HG02759 (cell line): ENCODE results near the gene C19orf38.

Source experiments
- ATAC-seq: cut with Tn5 transposase; IDR thresholded peaks from one replicate; pipeline ENCODE4 v1.9.1; 2021; ENCODE audit warnings: mild to moderate bottlenecking, moderate library complexity; ENCODE audit not compliant: unreplicated experiment

The C19orf38 gene

GRCh38 chr19:10896851-10897526 lies 48.8 kb downstream of the C19orf38 start:
- ATAC-seq = no peak

- ATAC-seq = no peak
Measured at GRCh38 chr19:10898633-10899032, 50.4 kb downstream of the C19orf38 start.

GRCh38 chr19:10899151-10899653 lies 51.0 kb downstream of the C19orf38 start:
- ATAC-seq = no peak

GRCh38 chr19:10907925-10908324 lies 59.7 kb downstream of the C19orf38 start:
- no peak for ATAC-seq

GRCh38 chr19:10908380-10908960 lies 60.3 kb downstream of the C19orf38 start:
- ATAC-seq = no peak

- no peak for ATAC-seq
Measured at GRCh38 chr19:10911579-10912363, 63.6 kb downstream of the C19orf38 start.

- ATAC-seq = no peak
Measured at GRCh38 chr19:10912619-10913018, 64.4 kb downstream of the C19orf38 start.

GRCh38 chr19:10913716-10914340 lies 65.6 kb downstream of the C19orf38 start:
- no peak for ATAC-seq

GRCh38 chr19:10915130-10916091 lies 67.2 kb downstream of the C19orf38 start:
- no peak for ATAC-seq

GRCh38 chr19:10916602-10917001 lies 68.4 kb downstream of the C19orf38 start:
- ATAC-seq = no peak

GRCh38 chr19:10918359-10918758 lies 70.1 kb downstream of the C19orf38 start:
- no peak for ATAC-seq
